Astrocyte (in vitro differentiated cells and primary cell): Measurements from ENCODE around the gene LILRB2.

Experiments
- CTCF ChIP-seq: IDR thresholded peaks from 2 replicates; pipeline ENCODE4 v1.5.1; 2011; ENCODE audit warnings: low read depth, mild to moderate bottlenecking, inconsistent platforms, low read length, moderate library complexity; ENCODE audit not compliant: insufficient read depth
- EZH2 ChIP-seq: IDR thresholded peaks from 2 replicates; pipeline ENCODE4 v1.6.1; 2012; ENCODE audit warnings: mild to moderate bottlenecking, low read length, inconsistent platforms; ENCODE audit not compliant: insufficient read depth

DNA sequence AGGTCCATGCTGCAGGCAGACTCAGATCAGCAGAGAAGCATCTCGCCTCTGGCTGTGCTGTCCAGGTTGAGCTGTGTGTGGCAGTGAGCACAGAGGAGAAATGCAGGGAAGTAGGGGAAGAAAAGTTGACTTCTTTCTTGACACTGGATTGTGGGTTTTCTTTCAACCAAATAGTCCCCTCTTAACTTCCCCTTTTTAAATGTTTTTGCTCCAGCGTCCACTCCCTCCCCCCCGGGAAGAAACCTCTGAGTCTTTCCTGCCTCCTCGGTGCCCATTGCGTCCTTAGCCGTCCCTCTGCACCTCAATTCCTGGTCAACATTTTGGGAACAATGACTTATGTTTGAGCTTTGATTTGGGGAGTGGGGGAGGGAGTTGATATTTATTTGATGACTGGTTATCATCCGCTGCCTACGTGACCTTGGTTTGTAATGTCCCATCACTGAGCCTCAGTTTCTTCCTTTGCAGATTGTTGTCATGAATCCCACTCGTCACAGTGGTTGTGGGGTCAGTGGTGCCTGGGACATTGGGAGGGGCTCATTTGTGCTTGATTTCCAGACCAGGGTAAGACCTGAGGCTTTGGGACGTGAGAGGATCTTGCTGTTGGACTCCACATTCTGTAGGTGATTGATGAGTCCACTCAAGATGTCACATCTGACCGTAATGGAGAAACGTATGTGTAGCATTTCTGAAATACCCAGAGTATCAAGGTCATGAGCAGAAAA is at the start of gene LILRB2:
- TF ChIP-seq CTCF (no peak), EZH2 (no peak)
